ENCODE data around the gene CMIP.

GRCh38 chr16:81716478-81717225 is 272.0 kb downstream of the CMIP start:
- TF ChIP-seq MXD4 (CRISPR knock-in tag; IDR thresholded peaks at IDR 0.05; ENCODE audit: borderline replicate concordance) (no peak), CTCF (IDR thresholded peaks at IDR 0.05) (no peak)
- TF ChIP-seq, protein P1, sequence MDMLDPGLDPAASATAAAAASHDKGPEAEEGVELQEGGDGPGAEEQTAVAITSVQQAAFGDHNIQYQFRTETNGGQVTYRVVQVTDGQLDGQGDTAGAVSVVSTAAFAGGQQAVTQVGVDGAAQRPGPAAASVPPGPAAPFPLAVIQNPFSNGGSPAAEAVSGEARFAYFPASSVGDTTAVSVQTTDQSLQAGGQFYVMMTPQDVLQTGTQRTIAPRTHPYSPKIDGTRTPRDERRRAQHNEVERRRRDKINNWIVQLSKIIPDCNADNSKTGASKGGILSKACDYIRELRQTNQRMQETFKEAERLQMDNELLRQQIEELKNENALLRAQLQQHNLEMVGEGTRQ (CRISPR knock-in tag; IDR thresholded peaks at IDR 0.05): no peak

All from WTC11 (cell line).